Neutrophil (primary cell): ENCODE measurements around the gene TNFAIP2.

Experiments used
- H3K27ac ChIP-seq: fragments of 200-600 bp; sonication (generic); 2 replicates; pipeline ENCODE4 v1.5.1; 2016; ENCODE audit warnings: mild to moderate bottlenecking, moderate library complexity
- H3K27me3 ChIP-seq: fragments of 200-600 bp; sonication (generic); 2 replicates; pipeline ENCODE4 v1.6.0; 2016; ENCODE audit warnings: mild to moderate bottlenecking
- H3K36me3 ChIP-seq: fragments of 200-600 bp; sonication (generic); 2 replicates; pipeline ENCODE4 v1.5.1; 2017
- H3K4me1 ChIP-seq, 2 experiments: fragments of 200-600 bp in 1 of 2; sonication (generic) in 1 of 2; 1 replicate in 1 of 2; 2 replicates in 1 of 2; pipeline versions ENCODE4 v1.5.1 to v1.6.1; 2013 to 2016; ENCODE audit warnings: low read depth in 1 of 2, low read length in 1 of 2, mild to moderate bottlenecking in 1 of 2, moderate library complexity in 1 of 2; ENCODE audit not compliant: control insufficient read depth in 1 of 2, insufficient read depth in 1 of 2
- H3K4me3 ChIP-seq, 2 experiments: fragments of 200-600 bp in 1 of 2; sonication (generic) in 1 of 2; 1 replicate in 1 of 2; 2 replicates in 1 of 2; pipeline ENCODE4 v1.5.1; 2013 to 2016; ENCODE audit warnings: low read depth in 1 of 2, low read length in 1 of 2, mild to moderate bottlenecking in 1 of 2, moderate library complexity in 1 of 2
- H3K9me3 ChIP-seq: fragments of 200-600 bp; sonication (generic); 2 replicates; pipeline ENCODE4 v1.5.1; 2016
- TF ChIP-seq, protein P1 (sequence below): fragments of 200-600 bp; sonication (generic); IDR thresholded peaks from 2 replicates; pipeline ENCODE4 v1.5.1; 2016; ENCODE audit warnings: antibody characterized with exemption

The TNFAIP2 gene

DNA sequence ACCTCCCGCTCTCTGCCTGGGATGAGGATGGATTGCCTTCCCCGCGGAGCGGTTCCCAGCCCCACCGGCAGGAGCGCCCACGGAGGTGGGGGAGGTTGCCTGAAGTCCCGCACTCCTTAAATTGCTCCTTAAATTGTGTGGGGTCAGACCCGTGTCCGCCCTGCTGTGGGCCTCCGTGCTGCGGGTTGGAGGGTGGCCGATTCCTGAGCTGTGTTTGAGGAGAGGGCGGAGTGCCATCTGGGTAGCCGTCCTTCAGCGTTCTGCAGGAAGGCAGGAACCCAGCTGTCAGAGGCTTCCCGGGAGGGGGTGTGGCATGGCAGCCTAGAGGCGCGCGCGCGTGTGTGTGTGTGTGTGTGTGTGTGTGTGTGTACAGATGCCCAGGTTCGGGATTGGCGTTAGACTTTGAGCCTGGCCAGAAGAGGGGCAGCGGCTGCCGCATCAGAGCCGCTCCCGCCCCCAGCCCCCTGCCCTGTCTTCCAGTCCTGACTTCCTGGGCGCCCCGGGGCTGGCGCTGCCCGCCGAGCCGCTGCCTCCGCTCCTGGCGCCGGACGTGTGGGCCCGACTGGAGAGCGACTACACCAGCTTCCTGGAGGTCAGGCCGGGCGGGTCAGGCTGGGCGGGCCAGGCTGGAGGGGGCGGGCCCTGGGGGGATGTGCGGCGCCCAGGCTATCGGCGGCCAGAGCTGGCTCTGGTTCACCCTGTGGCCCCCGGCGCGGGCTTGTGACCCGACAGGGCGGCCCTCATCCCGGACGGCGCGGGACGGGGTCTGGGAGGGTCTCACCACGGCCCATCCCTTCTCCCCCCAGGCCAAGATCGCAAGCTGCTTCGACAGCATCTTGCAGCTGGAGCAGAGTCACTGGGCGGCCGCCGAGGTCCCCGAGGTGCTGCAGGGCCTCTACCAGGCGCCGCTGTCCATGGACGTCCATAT lies 19.5 kb upstream of the TNFAIP2 start:
- H3K36me3 ChIP-seq: no peaks in the 10 kb centered on the region
- TF ChIP-seq, protein P1, sequence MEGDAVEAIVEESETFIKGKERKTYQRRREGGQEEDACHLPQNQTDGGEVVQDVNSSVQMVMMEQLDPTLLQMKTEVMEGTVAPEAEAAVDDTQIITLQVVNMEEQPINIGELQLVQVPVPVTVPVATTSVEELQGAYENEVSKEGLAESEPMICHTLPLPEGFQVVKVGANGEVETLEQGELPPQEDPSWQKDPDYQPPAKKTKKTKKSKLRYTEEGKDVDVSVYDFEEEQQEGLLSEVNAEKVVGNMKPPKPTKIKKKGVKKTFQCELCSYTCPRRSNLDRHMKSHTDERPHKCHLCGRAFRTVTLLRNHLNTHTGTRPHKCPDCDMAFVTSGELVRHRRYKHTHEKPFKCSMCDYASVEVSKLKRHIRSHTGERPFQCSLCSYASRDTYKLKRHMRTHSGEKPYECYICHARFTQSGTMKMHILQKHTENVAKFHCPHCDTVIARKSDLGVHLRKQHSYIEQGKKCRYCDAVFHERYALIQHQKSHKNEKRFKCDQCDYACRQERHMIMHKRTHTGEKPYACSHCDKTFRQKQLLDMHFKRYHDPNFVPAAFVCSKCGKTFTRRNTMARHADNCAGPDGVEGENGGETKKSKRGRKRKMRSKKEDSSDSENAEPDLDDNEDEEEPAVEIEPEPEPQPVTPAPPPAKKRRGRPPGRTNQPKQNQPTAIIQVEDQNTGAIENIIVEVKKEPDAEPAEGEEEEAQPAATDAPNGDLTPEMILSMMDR: no peak
- H3K27ac ChIP-seq: no peak overlapping the region
- no peak overlapping the region for H3K4me3 ChIP-seq
- H3K9me3 ChIP-seq: no peaks in the 10 kb centered on the region
- peaks cover 20 to 28% of the 10 kb centered on the region in 2 experiments for H3K4me1 ChIP-seq
- peaks cover 77% of the 10 kb centered on the region for H3K27me3 ChIP-seq

DNA sequence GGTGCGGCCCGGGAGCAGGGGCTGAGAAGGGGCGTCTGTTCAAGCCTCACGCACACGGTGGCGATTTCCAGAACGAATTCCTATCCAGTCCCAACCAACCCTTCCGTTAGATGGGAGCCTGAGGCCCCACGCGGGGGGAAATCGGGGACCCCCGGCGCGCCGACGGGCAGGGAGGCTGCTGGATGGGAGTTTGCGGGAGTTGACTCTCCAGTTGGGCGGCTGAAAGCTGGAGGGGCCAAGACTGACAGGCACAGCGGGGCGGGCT lies 18.9 kb upstream of the TNFAIP2 start:
- peaks cover 71% of the 10 kb centered on the region for H3K27me3 ChIP-seq
- peaks cover 21 to 28% of the 10 kb centered on the region in 2 experiments for H3K4me1 ChIP-seq
- no peak overlapping the region for H3K4me3 ChIP-seq
- no peaks in the 10 kb centered on the region for H3K36me3 ChIP-seq
- no peak overlapping the region for H3K27ac ChIP-seq
- TF ChIP-seq, protein P1: no peak
- no peaks in the 10 kb centered on the region for H3K9me3 ChIP-seq

DNA sequence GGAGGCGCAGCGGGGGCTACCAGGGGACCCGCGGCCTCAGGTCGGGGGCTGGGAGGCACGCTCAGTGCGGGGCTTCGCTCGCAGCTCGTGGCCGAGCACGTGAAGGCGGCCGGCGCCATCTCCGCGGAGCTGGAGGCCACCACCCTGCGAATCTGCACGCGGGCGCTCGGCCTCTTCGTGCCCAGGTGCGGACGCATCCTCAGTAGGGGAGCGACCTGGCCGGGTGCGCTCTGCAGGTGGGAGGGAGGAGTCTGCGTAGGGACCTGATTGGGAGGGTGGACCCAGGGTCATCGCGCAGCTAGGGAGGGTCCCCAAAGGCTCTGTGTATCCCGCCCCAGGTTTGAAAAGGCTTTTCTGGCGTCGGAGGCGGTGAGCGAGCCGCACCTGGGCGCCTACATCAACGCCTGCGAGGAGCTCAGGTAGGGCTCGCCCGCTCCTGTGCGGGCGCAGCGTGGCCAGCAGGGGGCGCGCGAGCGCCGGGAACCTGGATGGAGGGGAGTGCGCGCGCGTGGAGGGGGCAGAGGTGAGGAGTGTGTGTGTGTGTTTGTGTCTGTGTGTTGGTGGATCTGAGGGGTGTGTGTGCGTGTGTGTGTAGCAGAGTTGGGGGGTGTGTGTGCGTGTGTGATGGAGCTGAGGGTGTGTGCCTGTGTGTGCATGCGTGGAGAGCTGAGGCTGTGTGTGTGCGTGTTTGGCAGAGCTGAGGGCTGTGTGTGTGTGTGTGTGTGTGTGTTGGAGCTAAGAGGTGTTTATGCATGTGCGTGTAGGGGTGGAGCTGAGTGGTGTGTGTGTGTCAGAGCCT lies 18.4 kb upstream of the TNFAIP2 start:
- H3K4me3 ChIP-seq: peak overlapping the region in 1 of 2 experiments; percentile 30
- peak overlapping the region; percentile 72 for H3K27ac ChIP-seq
- TF ChIP-seq, protein P1: peak; percentile 96
- peaks cover 67% of the 10 kb centered on the region for H3K27me3 ChIP-seq
- H3K36me3 ChIP-seq: no peaks in the 10 kb centered on the region
- no peaks in the 10 kb centered on the region for H3K9me3 ChIP-seq
- peaks cover 25 to 28% of the 10 kb centered on the region in 2 experiments for H3K4me1 ChIP-seq

DNA sequence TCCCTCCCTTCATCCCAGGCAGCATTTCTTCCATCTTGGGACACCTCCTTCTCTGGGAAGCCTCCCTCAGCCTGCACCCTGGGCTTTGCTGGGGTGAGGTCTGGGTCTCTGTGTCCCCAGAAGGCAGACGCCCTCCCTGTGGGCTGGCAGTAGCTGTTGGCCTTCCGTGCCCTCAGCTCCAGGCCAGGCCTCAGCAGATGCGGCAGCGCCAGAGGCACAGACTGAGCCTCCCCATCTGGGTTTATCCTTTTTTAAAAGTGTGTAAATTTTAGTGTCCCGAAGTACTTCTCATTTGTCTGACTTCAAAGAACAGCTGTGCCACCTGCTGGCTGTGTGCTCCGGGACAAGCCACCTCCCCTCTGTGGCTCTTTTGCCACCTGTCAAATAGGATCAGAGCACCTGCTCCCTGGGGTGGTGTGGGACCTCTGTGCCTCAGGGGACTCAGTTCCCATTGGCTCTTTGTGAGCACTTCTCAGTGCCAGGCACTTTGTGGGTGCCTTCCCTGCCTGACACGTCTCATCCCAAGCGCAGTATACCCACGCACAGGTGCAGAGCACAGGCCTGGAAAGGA lies 17.6 kb upstream of the TNFAIP2 start:
- Histone ChIP-seq H3K36me3 (no peaks in the 10 kb centered on the region), H3K9me3 (no peaks in the 10 kb centered on the region), H3K27me3 (peaks cover 58% of the 10 kb centered on the region), H3K27ac (peak overlapping the region; percentile 72), H3K4me3 (peak overlapping the region in 1 of 2 experiments; percentile 30), H3K4me1 (peaks cover 31 to 33% of the 10 kb centered on the region in 2 experiments)
- TF ChIP-seq, protein P1: peak; percentile 38

DNA sequence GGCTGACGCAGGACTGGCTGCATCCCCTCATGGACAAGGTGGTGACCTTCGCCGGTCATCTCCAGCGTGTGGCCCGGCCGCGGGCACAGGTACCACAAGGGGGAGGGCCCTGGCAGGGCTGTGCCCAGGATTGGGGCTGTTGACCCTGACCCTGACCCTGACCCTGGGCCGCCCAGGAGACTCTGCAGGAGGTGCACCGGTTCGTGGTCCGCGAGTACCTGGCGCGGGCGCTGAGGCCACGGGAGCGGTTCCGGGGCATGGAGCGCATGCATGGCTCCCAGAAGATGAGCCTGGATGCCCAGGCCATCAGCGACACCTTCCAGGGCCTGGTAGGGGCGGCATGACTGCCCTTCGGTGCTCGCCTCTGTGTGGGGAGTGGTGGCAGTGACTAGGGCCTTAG lies 15.8 kb upstream of the TNFAIP2 start:
- TF ChIP-seq, protein P1: no peak
- peaks cover 41% of the 10 kb centered on the region for H3K27me3 ChIP-seq
- no peaks in the 10 kb centered on the region for H3K9me3 ChIP-seq
- H3K4me3 ChIP-seq: no peak overlapping the region
- H3K4me1 ChIP-seq: peaks cover 48 to 51% of the 10 kb centered on the region in 2 experiments
- H3K36me3 ChIP-seq: no peaks in the 10 kb centered on the region
- no peak overlapping the region for H3K27ac ChIP-seq
